DND-41 (cell line): ENCODE measurements around the gene RPP25.

Experiments
- CTCF ChIP-seq: IDR thresholded peaks from 2 replicates; pipeline ENCODE4 v1.5.1; 2012; ENCODE audit warnings: borderline replicate concordance, low read length, moderate library complexity, mild to moderate bottlenecking; ENCODE audit not compliant: poor library complexity, severe bottlenecking; ENCODE audit errors: extremely low read depth
- EZH2 ChIP-seq: IDR thresholded peaks from 3 replicates; pipeline ENCODE4 v1.6.1; 2012; ENCODE audit warnings: borderline replicate concordance, low read depth, mild to moderate bottlenecking, moderate library complexity, low read length, inconsistent platforms; ENCODE audit not compliant: severe bottlenecking

- TF ChIP-seq CTCF (no peak), EZH2 (no peak)
These were observed 38.9 kb downstream of the RPP25 start for GRCh38 chr15:74917676-74918075.
